Suprapubic skin (tissue), 4 donors: ENCODE measurements around the gene CXorf38. TPM values are rescaled to one million over a fixed set of nuclear protein-coding genes. Genes with fewer than 3 reads are reported as not detected.
A peak's percentile ranks its signal among the peaks of the same experiment; 100 is the strongest.

Source experiments
- DNase-seq, 2 donors: peaks; one replicate each; pipeline ENCODE4 v3.0.0-alpha.2; 2019; ENCODE audit warnings: low spot score in 2 of 2
- H3K27ac ChIP-seq: fragments of 200-600 bp; sonication (generic); one replicate; pipeline ENCODE4 v1.5.1; 2019
- H3K27me3 ChIP-seq: fragments of 200-600 bp; sonication (generic); one replicate; pipeline ENCODE4 v1.5.1; 2019
- H3K36me3 ChIP-seq: fragments of 200-600 bp; sonication (generic); one replicate; pipeline ENCODE4 v1.5.1; 2019
- H3K4me1 ChIP-seq: fragments of 200-600 bp; sonication (generic); one replicate; pipeline ENCODE4 v1.5.1; 2019
- H3K4me3 ChIP-seq: fragments of 200-600 bp; sonication (generic); one replicate; pipeline ENCODE4 v1.5.1; 2019; ENCODE audit warnings: mild to moderate bottlenecking
- H3K9me3 ChIP-seq: fragments of 200-600 bp; sonication (generic); one replicate; pipeline ENCODE4 v1.5.1; 2019
- EP300 ChIP-seq: sonication (generic); formaldehyde crosslinking; IDR thresholded peaks from one replicate; pipeline ENCODE4 v1.6.1; 2017; ENCODE audit warnings: antibody characterized with exemption
- POLR2A ChIP-seq, 2 donors: fragments of 450-650 bp; IDR thresholded peaks; one replicate each; pipeline ENCODE4 v1.6.1; 2017; ENCODE audit warnings: antibody characterized with exemption in 2 of 2, mild to moderate bottlenecking in 2 of 2, moderate library complexity in 2 of 2
- POLR2AphosphoS5 ChIP-seq, 3 donors: sonication (generic); formaldehyde crosslinking; IDR thresholded peaks; one replicate each; pipeline ENCODE4 v1.6.1; 2017; ENCODE audit warnings: antibody characterized with exemption in 3 of 3
- WGBS: methylation state at CpG from one replicate; pipeline ENCODE4 v1.1.5; 2018; 5-methylcytosine and 5-hydroxymethylcytosine counted together
- total RNA-seq, 4 donors: library from RNA; depleted of rRNA; stranded (reverse); fragments of >200 nt; gene quantifications; one replicate each; pipeline ENCODE4 v1.1.0, GENCODE V29; 2016
- TF ChIP-seq, protein P1 (sequence below), 2 donors: fragments of 200-600 bp in 1 of 2; fragments of 450-650 bp in 1 of 2; sonication (generic) in 1 of 2; IDR thresholded peaks; one replicate each; pipeline ENCODE4 v1.5.1; 2016 to 2019; ENCODE audit warnings: antibody characterized with exemption in 2 of 2, mild to moderate bottlenecking in 1 of 2, moderate library complexity in 1 of 2

CXorf38 gene
- total RNA-seq, 4 donors from 2014 or later = 9.8 to 15.6 (median 12.1) TPM

DNA sequence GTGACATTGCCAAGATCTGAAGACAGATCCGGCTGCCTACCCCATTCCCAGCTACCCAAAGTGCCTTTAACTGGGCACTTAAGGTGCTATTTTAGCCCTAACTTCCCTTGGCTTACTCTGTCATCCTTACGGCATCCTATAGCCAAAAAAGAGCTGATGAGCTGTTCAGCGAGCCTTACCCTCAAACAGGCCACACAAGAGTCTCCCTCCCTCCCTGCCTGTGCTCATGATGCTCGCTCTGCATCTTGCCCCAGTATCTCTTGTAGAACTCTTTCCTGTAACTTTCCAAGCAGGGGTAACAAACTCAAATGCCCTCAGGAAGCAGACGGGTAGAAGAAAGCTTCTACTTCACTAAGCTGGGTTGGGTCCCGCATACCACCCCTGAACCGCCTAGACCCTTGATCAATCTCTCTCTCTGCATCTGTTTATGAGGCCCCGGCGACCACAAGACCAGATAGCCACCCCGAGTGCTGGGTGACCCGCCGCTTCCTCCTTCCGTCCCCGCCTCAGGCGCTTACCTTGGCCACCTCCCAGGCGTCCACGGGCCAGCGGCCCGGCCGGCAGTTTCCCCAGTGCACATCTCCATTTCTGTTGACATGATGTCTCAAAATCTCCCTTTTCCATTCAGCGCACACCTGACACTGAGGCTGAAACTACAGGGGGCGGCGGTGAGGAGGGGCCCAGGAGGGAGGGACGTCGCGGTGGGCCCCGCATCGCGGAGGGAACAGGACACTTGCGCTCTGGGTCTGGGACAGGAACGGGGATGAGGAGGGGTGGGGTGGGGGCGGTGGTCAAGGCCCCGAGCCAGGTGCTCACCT is 663 bp downstream of the CXorf38 start:
- DNase-seq = peak; percentile 75 to 78
- Histone ChIP-seq H3K4me3 (peak overlapping the region; percentile 83), H3K4me1 (peaks cover 22% of the 10 kb centered on the region), H3K9me3 (no peaks in the 10 kb centered on the region), H3K36me3 (no peaks in the 10 kb centered on the region), H3K27me3 (no peaks in the 10 kb centered on the region), H3K27ac (peak overlapping the region; percentile 83)
- TF ChIP-seq EP300 (no peak), POLR2AphosphoS5 (IDR thresholded peaks at IDR 0.05) (no peak), POLR2A (IDR thresholded peaks at IDR 0.05) (no peak)
- TF ChIP-seq, protein P1, sequence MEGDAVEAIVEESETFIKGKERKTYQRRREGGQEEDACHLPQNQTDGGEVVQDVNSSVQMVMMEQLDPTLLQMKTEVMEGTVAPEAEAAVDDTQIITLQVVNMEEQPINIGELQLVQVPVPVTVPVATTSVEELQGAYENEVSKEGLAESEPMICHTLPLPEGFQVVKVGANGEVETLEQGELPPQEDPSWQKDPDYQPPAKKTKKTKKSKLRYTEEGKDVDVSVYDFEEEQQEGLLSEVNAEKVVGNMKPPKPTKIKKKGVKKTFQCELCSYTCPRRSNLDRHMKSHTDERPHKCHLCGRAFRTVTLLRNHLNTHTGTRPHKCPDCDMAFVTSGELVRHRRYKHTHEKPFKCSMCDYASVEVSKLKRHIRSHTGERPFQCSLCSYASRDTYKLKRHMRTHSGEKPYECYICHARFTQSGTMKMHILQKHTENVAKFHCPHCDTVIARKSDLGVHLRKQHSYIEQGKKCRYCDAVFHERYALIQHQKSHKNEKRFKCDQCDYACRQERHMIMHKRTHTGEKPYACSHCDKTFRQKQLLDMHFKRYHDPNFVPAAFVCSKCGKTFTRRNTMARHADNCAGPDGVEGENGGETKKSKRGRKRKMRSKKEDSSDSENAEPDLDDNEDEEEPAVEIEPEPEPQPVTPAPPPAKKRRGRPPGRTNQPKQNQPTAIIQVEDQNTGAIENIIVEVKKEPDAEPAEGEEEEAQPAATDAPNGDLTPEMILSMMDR (IDR thresholded peaks at IDR 0.05) = no peak
- 12% methylated on average over 16 of the region's 33 CpGs for WGBS

DNA sequence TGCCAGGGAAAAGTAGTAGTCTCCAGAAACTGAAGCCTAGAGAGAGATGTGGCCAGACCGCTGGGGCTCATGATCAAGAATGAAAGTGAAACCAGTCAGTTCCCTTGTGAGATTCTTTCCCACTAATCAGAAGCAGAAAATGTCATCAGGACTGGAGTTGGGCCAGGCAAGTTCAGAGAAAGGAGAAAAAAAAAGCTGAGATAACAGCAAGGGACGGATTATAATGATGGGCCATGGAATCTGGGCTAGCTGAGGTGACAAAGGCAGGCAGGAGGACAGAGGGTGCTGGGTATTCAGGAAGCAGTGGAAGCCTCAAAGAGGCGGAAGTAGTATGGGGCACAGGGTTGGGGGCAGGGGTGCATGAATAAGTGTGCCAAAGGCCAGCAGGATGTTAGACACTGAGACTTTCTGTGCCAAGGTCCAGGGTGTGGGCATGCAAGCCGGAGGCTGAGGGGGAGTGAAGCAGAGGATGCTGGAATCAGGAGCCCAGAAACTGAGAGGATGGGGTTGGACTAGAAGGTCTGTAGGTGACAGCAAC is 2.5 kb downstream of the CXorf38 start:
- peak in 1 of 2 donors; percentile 70 for DNase-seq
- no peaks in the 10 kb centered on the region for H3K27me3 ChIP-seq
- H3K4me1 ChIP-seq = peaks cover 22% of the 10 kb centered on the region
- H3K4me3 ChIP-seq = peak overlapping the region; percentile 35
- TF ChIP-seq EP300 = no peak
- no peak for TF ChIP-seq POLR2A (IDR thresholded peaks at IDR 0.05)
- no peak for TF ChIP-seq POLR2AphosphoS5 (IDR thresholded peaks at IDR 0.05)
- TF ChIP-seq, protein P1 (IDR thresholded peaks at IDR 0.05) = no peak
- no peaks in the 10 kb centered on the region for H3K9me3 ChIP-seq
- H3K27ac ChIP-seq = peak overlapping the region; percentile 38
- WGBS = 30% methylated on average over 4 of the region's 4 CpGs
- H3K36me3 ChIP-seq = no peaks in the 10 kb centered on the region

DNA sequence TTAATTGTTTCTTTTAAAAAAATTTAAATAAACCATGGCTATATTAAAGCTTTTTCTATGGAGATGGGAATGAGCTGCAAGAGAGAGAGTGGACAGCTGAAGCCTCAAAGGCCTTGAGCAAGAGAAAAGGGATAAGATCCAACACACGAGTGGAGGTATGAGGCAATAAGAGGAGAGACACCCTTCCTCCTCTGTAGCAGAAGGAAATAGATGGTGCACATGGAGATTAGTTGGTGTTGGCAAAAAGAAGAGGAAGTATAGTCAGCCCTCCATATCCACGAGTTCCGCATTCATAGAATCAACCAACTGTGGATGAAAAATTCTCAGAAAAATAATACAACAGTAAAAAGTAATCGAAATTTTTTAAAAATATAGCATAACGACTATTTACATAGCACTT is 3.2 kb downstream of the CXorf38 start:
- 56% methylated on average over 5 of the region's 5 CpGs for WGBS
- Histone ChIP-seq H3K9me3 (no peaks in the 10 kb centered on the region), H3K27ac (peak overlapping the region; percentile 38), H3K4me1 (peaks cover 22% of the 10 kb centered on the region), H3K27me3 (no peaks in the 10 kb centered on the region), H3K4me3 (peak overlapping the region; percentile 35), H3K36me3 (no peaks in the 10 kb centered on the region)
- no peak for DNase-seq
- TF ChIP-seq POLR2AphosphoS5 (IDR thresholded peaks at IDR 0.05) (no peak), POLR2A (IDR thresholded peaks at IDR 0.05) (no peak), EP300 (no peak)
- TF ChIP-seq, protein P1 (IDR thresholded peaks at IDR 0.05) = no peak

DNA sequence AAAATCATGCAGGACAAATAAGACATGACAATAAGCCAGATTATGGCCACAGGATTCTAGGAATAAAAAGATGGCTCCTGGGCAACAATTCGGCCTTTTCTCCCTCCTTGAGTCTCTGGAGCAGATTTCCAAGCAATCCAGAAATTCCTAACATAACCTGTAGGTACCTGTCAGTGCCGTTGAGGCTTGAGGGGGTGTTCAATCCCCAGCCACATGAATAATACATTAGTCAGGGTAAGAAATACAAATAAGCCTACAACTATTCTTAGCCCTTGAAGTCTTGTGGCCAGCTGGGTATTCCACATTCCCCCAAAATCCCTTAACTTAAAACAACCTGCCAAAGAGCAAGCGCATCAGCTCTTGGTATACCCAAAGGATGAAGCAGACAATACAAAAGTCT is 9.7 kb downstream of the CXorf38 start:
- TF ChIP-seq, protein P1 (IDR thresholded peaks at IDR 0.05) = no peak
- TF ChIP-seq EP300 = no peak
- Histone ChIP-seq H3K4me3 (no peak overlapping the region), H3K27me3 (no peaks in the 10 kb centered on the region), H3K9me3 (no peaks in the 10 kb centered on the region), H3K4me1 (no peaks in the 10 kb centered on the region), H3K36me3 (peaks cover 23% of the 10 kb centered on the region), H3K27ac (no peak overlapping the region)
- 87% methylated on average over 3 of the region's 3 CpGs for WGBS
- no peak for DNase-seq

DNA sequence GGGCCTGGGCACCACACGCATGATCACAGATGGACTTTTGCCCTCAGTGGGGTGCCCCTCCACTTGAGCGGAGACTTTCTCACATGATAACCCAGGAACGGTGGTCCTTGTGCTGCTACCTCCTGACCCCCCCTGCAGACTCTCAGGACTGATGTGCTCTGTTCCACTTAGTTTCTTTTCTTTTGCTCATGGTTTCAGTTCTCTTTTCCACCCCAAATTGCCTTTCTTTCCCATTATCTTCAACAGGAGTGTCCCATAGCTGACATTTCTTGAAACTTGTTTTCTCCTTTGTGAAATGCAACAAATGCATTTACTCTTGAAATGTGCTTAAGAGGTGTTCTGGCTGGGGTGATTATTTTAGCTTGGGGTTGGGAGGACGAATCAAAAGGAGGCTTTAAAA is 15.2 kb downstream of the CXorf38 start:
- Histone ChIP-seq H3K27ac (no peak overlapping the region), H3K4me1 (no peaks in the 10 kb centered on the region), H3K9me3 (no peaks in the 10 kb centered on the region), H3K4me3 (no peak overlapping the region), H3K27me3 (no peaks in the 10 kb centered on the region), H3K36me3 (peaks cover 69% of the 10 kb centered on the region)
- DNase-seq = no peak
- WGBS = 80% methylated on average over 4 of the region's 4 CpGs
- no peak for TF ChIP-seq POLR2AphosphoS5 (IDR thresholded peaks at IDR 0.05)
